Right forelimb (tissue), 1 donor: ENCODE data around the gene ZNF532.
"Not testable (repeated sequence)": the region's sequence is repeated elsewhere in the genome, so short reads cannot be mapped to it uniquely, and the experiment has no call there.

Source experiments
- DNase-seq: peaks from one replicate; pipeline ENCODE4 v3.0.0-alpha.2; 2018

Gene ZNF532

GRCh38 chr18:58901783-58902182, 37.1 kb downstream of the ZNF532 start:
- no peak for DNase-seq

- no peak for DNase-seq
These were observed 38.3 kb downstream of the ZNF532 start for GRCh38 chr18:58902961-58903360.

GRCh38 chr18:58903533-58903932, 38.9 kb downstream of the ZNF532 start:
- DNase-seq, result no peak

GRCh38 chr18:58905777-58906428, 41.2 kb downstream of the ZNF532 start:
- no peak for DNase-seq

GRCh38 chr18:58908006-58908405, 43.3 kb downstream of the ZNF532 start:
- DNase-seq, result no peak

- DNase-seq, result no peak
These were observed 44.8 kb downstream of the ZNF532 start for GRCh38 chr18:58909521-58909920.

- DNase-seq, result no peak
These were observed 46.6 kb downstream of the ZNF532 start for GRCh38 chr18:58911241-58911640.

GRCh38 chr18:58911766-58912165, 47.1 kb downstream of the ZNF532 start:
- DNase-seq, result no peak

- no peak for DNase-seq
These were observed 50.5 kb downstream of the ZNF532 start for GRCh38 chr18:58915006-58915799.

GRCh38 chr18:58915995-58916394, 51.3 kb downstream of the ZNF532 start:
- DNase-seq, result no peak

GRCh38 chr18:58919934-58920333, 55.3 kb downstream of the ZNF532 start:
- DNase-seq, result not testable (repeated sequence)

- DNase-seq, result no peak
These were observed 58.3 kb downstream of the ZNF532 start for GRCh38 chr18:58922995-58923394.

GRCh38 chr18:58924473-58924872, 59.8 kb downstream of the ZNF532 start:
- DNase-seq, result no peak

- DNase-seq, result no peak
These were observed 63.0 kb downstream of the ZNF532 start for GRCh38 chr18:58927659-58928058.

- DNase-seq, result no peak
These were observed 63.7 kb downstream of the ZNF532 start for GRCh38 chr18:58928386-58928785.

- no peak for DNase-seq
These were observed 64.5 kb downstream of the ZNF532 start for GRCh38 chr18:58929206-58929605.

- no peak for DNase-seq
These were observed 69.7 kb downstream of the ZNF532 start for GRCh38 chr18:58934356-58934755.

GRCh38 chr18:58934933-58935577, 70.4 kb downstream of the ZNF532 start:
- DNase-seq, result no peak

GRCh38 chr18:58937071-58937886, 72.6 kb downstream of the ZNF532 start:
- DNase-seq, result no peak

- DNase-seq, result no peak
These were observed 73.2 kb downstream of the ZNF532 start for GRCh38 chr18:58937887-58938267.

GRCh38 chr18:58941426-58942099, 76.9 kb downstream of the ZNF532 start:
- DNase-seq, result no peak

- DNase-seq, result no peak
These were observed 79.2 kb downstream of the ZNF532 start for GRCh38 chr18:58943896-58944295.
